Smooth muscle cell (in vitro differentiated cells): Measurements from ENCODE around the gene OPCML. TPM values are rescaled to one million over a fixed set of nuclear protein-coding genes. Genes with fewer than 3 reads are reported as not detected.

Source experiments
- DNase-seq: peaks from one replicate; lab custom pipeline; 2025; ENCODE audit not compliant: unreplicated experiment; lab: John Stamatoyannopoulos, UW
- H2AFZ ChIP-seq: fragments of 200-600 bp; sonication (generic); 2 replicates; pipeline ENCODE4 v1.6.0; 2016; ENCODE audit warnings: antibody characterized with exemption, low read depth, mild to moderate bottlenecking
- H3F3A ChIP-seq: fragments of 200-600 bp; sonication (generic); 2 replicates; pipeline ENCODE4 v1.6.0; 2017; ENCODE audit warnings: antibody characterized with exemption, low read depth
- H3K27ac ChIP-seq: fragments of 200-600 bp; sonication (generic); 2 replicates; pipeline ENCODE4 v1.5.1; 2016; ENCODE audit warnings: low read depth, mild to moderate bottlenecking
- H3K27me3 ChIP-seq: fragments of 200-600 bp; sonication (generic); 2 replicates; pipeline ENCODE4 v1.6.1; 2016; ENCODE audit warnings: low read depth, mild to moderate bottlenecking
- H3K36me3 ChIP-seq: fragments of 200-600 bp; sonication (generic); 2 replicates; pipeline ENCODE4 v1.5.1; 2016; ENCODE audit warnings: low read depth
- H3K4me1 ChIP-seq: fragments of 200-600 bp; sonication (generic); 2 replicates; pipeline ENCODE4 v1.5.1; 2016; ENCODE audit warnings: low read depth
- H3K4me2 ChIP-seq: fragments of 200-600 bp; sonication (generic); 2 replicates; pipeline ENCODE4 v1.6.0; 2016; ENCODE audit warnings: mild to moderate bottlenecking
- H3K4me3 ChIP-seq: fragments of 200-600 bp; sonication (generic); 2 replicates; pipeline ENCODE4 v1.5.1; 2016; ENCODE audit warnings: mild to moderate bottlenecking
- H3K79me2 ChIP-seq: fragments of 200-600 bp; sonication (generic); 2 replicates; pipeline ENCODE4 v1.6.0; 2016; ENCODE audit warnings: low read depth, mild to moderate bottlenecking
- H3K9ac ChIP-seq: fragments of 200-600 bp; sonication (generic); 2 replicates; pipeline ENCODE4 v1.6.0; 2016; ENCODE audit warnings: low read depth
- H3K9me3 ChIP-seq: fragments of 200-600 bp; sonication (generic); replicated peaks from 2 replicates; pipeline ENCODE4 v1.5.1; 2016; ENCODE audit warnings: low read depth
- H4K20me1 ChIP-seq: fragments of 200-600 bp; sonication (generic); 2 replicates; pipeline ENCODE4 v1.6.0; 2016; ENCODE audit warnings: low read depth
- CTCF ChIP-seq: fragments of 200-600 bp; sonication (generic); IDR thresholded peaks from 2 replicates; pipeline ENCODE4 v1.5.1; 2017; ENCODE audit warnings: borderline replicate concordance, mild to moderate bottlenecking, antibody characterized with exemption; ENCODE audit not compliant: insufficient read depth, poor library complexity, severe bottlenecking
- WGBS: methylation state at CpG from one replicate; pipeline ENCODE4 v1.1.7; 2016; ENCODE audit warnings: low lambda C conversion rate; 5-methylcytosine and 5-hydroxymethylcytosine counted together
- polyA plus RNA-seq: library from polyadenylated mRNA; unstranded; fragments of >200 nt; fragmentation: Nextera tagmentation; extraction: Ambion mirVana; gene quantifications from 2 replicates; pipeline ENCODE4 v1.2.1, GENCODE V29; 2016
- total RNA-seq: library from RNA; depleted of rRNA; stranded (reverse); fragments of >200 nt; gene quantifications from 2 replicates; pipeline ENCODE4 v1.2.3, GENCODE V29; 2014

Gene OPCML
- total and polyA plus RNA-seq, 2 experiments from 2014 or later = 0.42 to 0.58 TPM

GRCh38 chr11:133047036-133047770 is 485.1 kb downstream of the OPCML start:
- Histone ChIP-seq H3F3A (no peaks in the 10 kb centered on the region), H3K27ac (no peak overlapping the region), H3K4me3 (no peak overlapping the region), H2AFZ (no peak overlapping the region), H3K9me3 (no peaks in the 10 kb centered on the region), H3K4me1 (no peaks in the 10 kb centered on the region), H3K36me3 (no peaks in the 10 kb centered on the region), H4K20me1 (no peaks in the 10 kb centered on the region), H3K4me2 (no peak overlapping the region), H3K27me3 (peaks cover 55% of the 10 kb centered on the region), H3K79me2 (no peaks in the 10 kb centered on the region), H3K9ac (no peak overlapping the region)
- no peak for DNase-seq
- WGBS = 70% methylated on average over 15 of the region's 15 CpGs
- no peak for TF ChIP-seq CTCF

DNA sequence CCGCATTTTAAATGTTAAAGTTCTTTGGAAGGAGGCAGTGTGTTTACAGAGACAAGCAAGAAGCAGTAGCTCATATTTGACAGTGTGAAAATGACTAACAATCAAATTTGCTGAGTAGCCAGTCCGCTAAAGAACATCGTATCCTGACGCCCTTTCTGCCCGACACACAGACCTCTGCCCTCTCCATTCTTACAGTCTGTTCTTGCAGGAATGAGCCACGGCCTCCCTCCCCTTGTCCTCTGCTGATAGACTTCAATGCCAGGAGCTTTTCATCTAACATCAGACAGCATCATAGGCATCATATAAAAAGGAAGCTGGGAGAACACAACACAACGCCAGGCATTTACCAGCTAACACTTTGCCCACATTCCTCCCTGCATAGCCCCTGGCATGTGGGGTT is 486.0 kb downstream of the OPCML start:
- H4K20me1 ChIP-seq = no peaks in the 10 kb centered on the region
- no peak for DNase-seq
- WGBS = 90% methylated on average over 7 of the region's 7 CpGs
- H3F3A ChIP-seq = no peaks in the 10 kb centered on the region
- H3K36me3 ChIP-seq = no peaks in the 10 kb centered on the region
- H3K79me2 ChIP-seq = no peaks in the 10 kb centered on the region
- H3K27ac ChIP-seq = no peak overlapping the region
- no peaks in the 10 kb centered on the region for H3K9me3 ChIP-seq
- H3K4me3 ChIP-seq = no peak overlapping the region
- H2AFZ ChIP-seq = no peak overlapping the region
- TF ChIP-seq CTCF = no peak
- no peaks in the 10 kb centered on the region for H3K4me1 ChIP-seq
- H3K9ac ChIP-seq = no peak overlapping the region
- no peak overlapping the region for H3K4me2 ChIP-seq
- peaks cover 49% of the 10 kb centered on the region for H3K27me3 ChIP-seq

DNA sequence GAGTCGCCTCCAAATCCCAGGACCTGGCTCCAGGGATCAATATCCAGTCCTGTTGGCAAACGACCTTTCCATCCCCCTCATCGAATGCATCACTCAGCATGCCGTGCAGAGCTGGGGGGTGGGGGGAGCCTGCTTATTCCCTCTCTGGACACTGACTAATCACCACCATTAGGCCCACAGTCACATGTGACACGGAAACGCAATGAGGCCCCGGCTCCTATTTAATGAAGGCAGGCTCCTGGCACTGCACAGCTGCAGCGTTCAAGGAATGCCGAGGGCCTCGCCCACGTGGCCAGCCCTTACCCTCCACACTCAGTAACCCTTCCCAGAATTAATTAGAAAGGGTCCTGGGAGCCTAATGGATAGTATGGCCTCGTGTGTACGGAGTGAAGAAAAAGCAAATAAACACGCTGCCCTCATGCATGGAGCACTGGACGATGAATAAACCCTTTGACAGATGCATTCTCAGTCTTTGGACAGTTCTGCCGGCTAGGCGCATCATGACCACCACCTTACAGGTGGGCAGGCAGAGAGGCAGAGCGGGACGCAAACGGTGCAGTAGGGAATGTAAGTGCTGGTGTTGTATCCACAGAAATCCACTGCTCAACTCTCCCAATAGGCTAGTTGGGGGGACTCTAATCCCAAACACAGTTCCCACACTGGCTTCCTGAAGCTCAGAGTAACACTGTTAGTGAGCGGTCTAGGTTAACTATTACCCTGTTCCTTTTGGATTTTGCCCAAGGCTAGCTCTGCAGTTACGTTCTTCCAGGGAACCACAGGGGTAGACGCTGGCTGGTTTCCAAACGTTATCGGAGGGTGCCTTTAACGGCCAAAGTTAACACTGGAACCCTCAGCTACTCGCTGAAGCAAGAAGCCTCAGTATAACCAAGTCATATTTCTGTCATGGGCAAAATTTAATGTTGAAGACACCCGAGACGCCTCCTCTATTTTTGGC is 490.1 kb downstream of the OPCML start:
- Histone ChIP-seq H3K4me1 (no peaks in the 10 kb centered on the region), H3K36me3 (no peaks in the 10 kb centered on the region), H2AFZ (no peak overlapping the region), H3F3A (no peaks in the 10 kb centered on the region), H3K27ac (no peak overlapping the region), H4K20me1 (no peaks in the 10 kb centered on the region), H3K4me3 (no peak overlapping the region), H3K9me3 (no peaks in the 10 kb centered on the region), H3K79me2 (no peaks in the 10 kb centered on the region), H3K9ac (no peak overlapping the region), H3K4me2 (no peak overlapping the region), H3K27me3 (peaks cover 53% of the 10 kb centered on the region)
- no peak for DNase-seq
- no peak for TF ChIP-seq CTCF
- WGBS = 87% methylated on average over 29 of the region's 29 CpGs
